Ovary (tissue), 1 donor: ENCODE data around the gene ZNF660.

Experiments
- EP300 ChIP-seq: sonication (generic); formaldehyde crosslinking; IDR thresholded peaks from one replicate; pipeline ENCODE4 v1.6.1; 2017; ENCODE audit warnings: antibody characterized with exemption
- POLR2A ChIP-seq: fragments of 450-650 bp; IDR thresholded peaks from one replicate; pipeline ENCODE4 v1.6.1; 2017; ENCODE audit warnings: antibody characterized with exemption, mild to moderate bottlenecking, moderate library complexity

DNA sequence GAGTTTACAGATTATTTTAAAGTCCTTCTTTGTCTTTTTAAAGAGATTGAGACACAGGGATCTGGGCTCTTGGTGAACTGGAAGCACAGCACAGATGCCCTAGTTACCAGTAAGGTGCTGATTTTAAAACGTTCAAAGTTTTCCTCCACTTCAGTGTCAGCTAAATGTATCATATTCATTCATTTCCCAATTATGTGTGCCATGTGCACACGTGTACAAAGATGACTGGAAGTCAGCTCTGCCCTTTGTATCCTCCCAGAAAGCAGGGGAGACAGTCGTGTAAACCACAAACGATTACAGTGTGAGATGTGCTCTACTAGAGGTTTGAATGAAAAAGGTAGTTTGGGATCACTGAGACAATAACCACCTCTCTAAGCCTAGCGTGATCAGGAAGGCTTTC, 29.0 kb upstream of the ZNF660 start:
- TF ChIP-seq POLR2A (no peak), EP300 (no peak)
